Caki2 (cell line): ENCODE data around the gene LEF1. TPM values are rescaled to one million over a fixed set of nuclear protein-coding genes. Genes with fewer than 3 reads are reported as not detected.

Experiments used
- DNase-seq: peaks from one replicate; pipeline ENCODE4 v3.0.0-alpha.2; 2015; ENCODE audit warnings: low read depth
- in situ Hi-C: cut with HindIII; loops from 2 replicates; pipeline ENCODE4 v1.10.0; 2016; ENCODE audit warnings: low sequenced_read_pairs, low pct_unique_long_range_greater_than_20kb, mixed read lengths
- total RNA-seq: library from RNA; depleted of rRNA; stranded (reverse); fragments of >200 nt; shearing (Covaris generic); gene quantifications from 2 replicates; pipeline ENCODE4 v1.2.3, GENCODE V29; 2014; ENCODE audit warnings: low replicate concordance; rRNA removed

LEF1 gene
- not detected in 2 replicates for total RNA-seq

GRCh38 chr4:108168671-108169523 is at the start of gene LEF1:
Gene LEF1 (minus strand): TSS chr4:108168932. CDS start chr4:108167767, 1,165 bp downstream.
- peak; percentile 48 for DNase-seq

GRCh38 chr4:108216510-108216909 is 47.8 kb upstream of the LEF1 start:
- in situ Hi-C loops = no loop called here

More at GRCh38 chr4:108168671-108169523, at the start of gene LEF1:
- in situ Hi-C loops = no loop called here

GRCh38 chr4:108215055-108215454 is 46.3 kb upstream of the LEF1 start:
- in situ Hi-C loops = no loop called here
- DNase-seq = no peak

More at GRCh38 chr4:108216510-108216909, 47.8 kb upstream of the LEF1 start:
- no peak for DNase-seq

GRCh38 chr4:108213723-108214122 is 45.0 kb upstream of the LEF1 start:
- no peak for DNase-seq
- in situ Hi-C loops = no loop called here

GRCh38 chr4:108213308-108213707 is 44.6 kb upstream of the LEF1 start:
- DNase-seq = no peak
- in situ Hi-C loops = no loop called here

GRCh38 chr4:108210989-108211835 is 42.5 kb upstream of the LEF1 start:
- no peak for DNase-seq
- in situ Hi-C loops = no loop called here

- in situ Hi-C loops = no loop called here
- DNase-seq = no peak
Observed at GRCh38 chr4:108209489-108209888, 40.8 kb upstream of the LEF1 start.

- in situ Hi-C loops = no loop called here
- no peak for DNase-seq
Observed at GRCh38 chr4:108205859-108206258, 37.1 kb upstream of the LEF1 start.

GRCh38 chr4:108204518-108204917 is 35.8 kb upstream of the LEF1 start:
- no peak for DNase-seq
- in situ Hi-C loops = no loop called here

GRCh38 chr4:108203377-108203776 is 34.6 kb upstream of the LEF1 start:
- in situ Hi-C loops = no loop called here

GRCh38 chr4:108201774-108202173 is 33.0 kb upstream of the LEF1 start:
- no peak for DNase-seq
- in situ Hi-C loops = no loop called here

More at GRCh38 chr4:108203377-108203776, 34.6 kb upstream of the LEF1 start:
- no peak for DNase-seq

GRCh38 chr4:108199881-108200280 is 31.1 kb upstream of the LEF1 start:
- in situ Hi-C loops = no loop called here
- DNase-seq = no peak

- in situ Hi-C loops = no loop called here
- DNase-seq = no peak
Observed at GRCh38 chr4:108193886-108194672, 25.3 kb upstream of the LEF1 start.

- in situ Hi-C loops = no loop called here
- DNase-seq = no peak
Observed at GRCh38 chr4:108192935-108193334, 24.2 kb upstream of the LEF1 start.

- DNase-seq = no peak
- in situ Hi-C loops = no loop called here
Observed at GRCh38 chr4:108192056-108192455, 23.3 kb upstream of the LEF1 start.

GRCh38 chr4:108191269-108191914 is 22.7 kb upstream of the LEF1 start:
- in situ Hi-C loops = no loop called here
- DNase-seq = no peak

GRCh38 chr4:108188770-108189169 is 20.0 kb upstream of the LEF1 start:
- in situ Hi-C loops = no loop called here
- no peak for DNase-seq

GRCh38 chr4:108185252-108185651 is 16.5 kb upstream of the LEF1 start:
- in situ Hi-C loops = no loop called here
- no peak for DNase-seq
